GM12878 (cell line): ENCODE results near the gene USP11. TPM values are rescaled to one million over a fixed set of nuclear protein-coding genes. Genes with fewer than 3 reads are reported as not detected.

Experiments used
- ATAC-seq: fragments of 200-7000 bp; cut with Tn5 transposase; 3 replicates; pipeline ENCODE4 v1.9.1; 2020; ENCODE audit warnings: mild to moderate bottlenecking, moderate library complexity
- BruUV-seq: library from RNA; stranded (reverse); fragments of 400-500 nt; replicated peaks from 2 replicates; lab custom pipeline; 2021; lab: Mats Ljungman, UMichigan
- CTCF ChIA-PET: fragments of 300-600 bp; sonication (Branson Sonifier 250); formaldehyde crosslinking; extraction: SDS; loops from one replicate; lab custom pipeline; 2021; ENCODE audit warnings: inconsistent platforms; lab: Yijun Ruan, JAX
- POLR2A ChIA-PET: fragments of 350-600 bp; formaldehyde crosslinking; extraction: SDS; loops from one replicate; lab custom pipeline; 2021; ENCODE audit warnings: inconsistent platforms; lab: Charles Lee
- RAD21 ChIA-PET: fragments of 300-600 bp; sonication (Branson Sonifier 250); formaldehyde crosslinking; loops from one replicate; lab custom pipeline; 2023; ENCODE audit warnings: antibody characterized with exemption; ENCODE audit not compliant: unreplicated experiment; lab: Charles Lee
- SMC1A ChIA-PET: fragments of 300-600 bp; sonication (Branson Sonifier 250); formaldehyde crosslinking; loops from one replicate; lab custom pipeline; 2023; ENCODE audit not compliant: unreplicated experiment, uncharacterized antibody; lab: Charles Lee
- DNase-seq: peaks from one replicate; pipeline ENCODE4 v3.0.0-alpha.2; 2011; ENCODE audit warnings: low read depth, low spot score
- FAIRE-seq: peaks from 3 replicates; lab custom pipeline; 2011; peaks lifted over from hg19 to GRCh38; lab: Jason Lieb, UNC
- H2AFZ ChIP-seq: 2 replicates; pipeline ENCODE4 v1.6.0; 2011; ENCODE audit warnings: low read depth, low read length, control low read depth; ENCODE audit not compliant: control insufficient read depth
- H3K27ac ChIP-seq: 2 replicates; pipeline ENCODE4 v1.5.1; 2011; ENCODE audit warnings: control low read depth; ENCODE audit not compliant: control insufficient read depth, insufficient read depth
- H3K27me3 ChIP-seq, 2 experiments: replicated peaks in 1 of 2; 2 replicates each; pipeline versions ENCODE4 v1.6.0 to v1.6.1; 2011; ENCODE audit warnings: low read length in 1 of 2; ENCODE audit not compliant: control insufficient read depth in 2 of 2, insufficient read depth in 2 of 2
- H3K36me3 ChIP-seq, 2 experiments: 2 replicates each; pipeline ENCODE4 v1.5.1; 2011; ENCODE audit warnings: low read length in 1 of 2; ENCODE audit not compliant: control insufficient read depth in 2 of 2, insufficient read depth in 2 of 2
- H3K4me1 ChIP-seq: 2 replicates; pipeline ENCODE4 v1.6.1; 2011; ENCODE audit warnings: mild to moderate bottlenecking, low read length, moderate library complexity, mixed read lengths; ENCODE audit not compliant: control insufficient read depth, insufficient read depth
- H3K4me2 ChIP-seq: 2 replicates; pipeline ENCODE4 v1.6.0; 2011; ENCODE audit warnings: control low read depth; ENCODE audit not compliant: control insufficient read depth, insufficient read depth
- H3K4me3 ChIP-seq: fragments of 200-600 bp; sonication (generic); 2 replicates; pipeline ENCODE4 v1.5.1; 2016
- H3K79me2 ChIP-seq: 2 replicates; pipeline ENCODE4 v1.6.0; 2011; ENCODE audit warnings: low read length; ENCODE audit not compliant: control insufficient read depth, insufficient read depth
- H3K9ac ChIP-seq: 2 replicates; pipeline ENCODE4 v1.8.0; 2011; ENCODE audit warnings: low read length, control low read depth, mixed read lengths; ENCODE audit not compliant: control insufficient read depth, insufficient read depth
- H3K9me3 ChIP-seq: replicated peaks from 3 replicates; pipeline ENCODE4 v1.5.1; 2011; ENCODE audit warnings: mild to moderate bottlenecking, low read length; ENCODE audit not compliant: control insufficient read depth, insufficient read depth
- H4K20me1 ChIP-seq: 2 replicates; pipeline ENCODE4 v1.6.0; 2011; ENCODE audit not compliant: control insufficient read depth, insufficient read depth
- BCL3 ChIP-seq: IDR thresholded peaks from 2 replicates; pipeline ENCODE4 v1.6.1; 2011; ENCODE audit warnings: borderline replicate concordance, low read depth, mild to moderate bottlenecking, moderate library complexity, low read length; ENCODE audit not compliant: insufficient read depth, poor library complexity, severe bottlenecking
- CBX5 ChIP-seq: sonication (generic); IDR thresholded peaks from 2 replicates; pipeline ENCODE4 v1.6.1; 2016; ENCODE audit warnings: low read depth, moderate library complexity, mild to moderate bottlenecking, inconsistent platforms
- CHD4 ChIP-seq: fragments of 200-600 bp; sonication (generic); IDR thresholded peaks from 2 replicates; pipeline ENCODE4 v1.6.1; 2016; ENCODE audit warnings: mild to moderate bottlenecking
- ETV6 ChIP-seq, 2 experiments: fragments of 450-650 bp in 1 of 2; IDR thresholded peaks in 1 of 2; conservative IDR thresholded peaks in 1 of 2; 2 replicates each; pipeline ENCODE4 v1.6.1; 2014; ENCODE audit warnings: antibody characterized with exemption in 1 of 2, borderline replicate concordance in 1 of 2, low read depth in 1 of 2, mild to moderate bottlenecking in 1 of 2, moderate library complexity in 1 of 2
- MEF2B ChIP-seq: fragments of 450-650 bp; IDR thresholded peaks from 2 replicates; pipeline ENCODE4 v1.6.1; 2018; ENCODE audit warnings: mild to moderate bottlenecking, moderate library complexity; ENCODE audit not compliant: partially characterized antibody, poor library complexity, severe bottlenecking
- MTA2 ChIP-seq: fragments of 450-650 bp; IDR thresholded peaks from 2 replicates; pipeline ENCODE4 v1.6.1; 2016; ENCODE audit warnings: low read depth, mild to moderate bottlenecking, moderate library complexity
- MXI1 ChIP-seq: fragments of 150-350 bp; IDR thresholded peaks from 2 replicates; pipeline ENCODE4 v1.6.1; 2011; ENCODE audit warnings: low read depth, mild to moderate bottlenecking, inconsistent platforms, low read length, improper control_type of control experiment
- NR2C1 ChIP-seq: fragments of 450-650 bp; IDR thresholded peaks from 2 replicates; pipeline ENCODE4 v1.6.1; 2017; ENCODE audit warnings: antibody characterized with exemption, mild to moderate bottlenecking, moderate library complexity
- NR2C2 ChIP-seq: IDR thresholded peaks from 2 replicates; pipeline ENCODE4 v1.6.1; 2011; ENCODE audit warnings: borderline replicate concordance, low read depth; ENCODE audit not compliant: control insufficient read depth, insufficient read length
- PML ChIP-seq: IDR thresholded peaks from 2 replicates; pipeline ENCODE4 v1.6.1; 2012; ENCODE audit warnings: low read length, inconsistent platforms
- REST ChIP-seq: IDR thresholded peaks from 2 replicates; pipeline ENCODE4 v1.6.1; 2012; ENCODE audit warnings: mild to moderate bottlenecking, low read depth, low read length
- SREBF1 ChIP-seq: IDR thresholded peaks from 2 replicates; pipeline ENCODE4 v1.6.1; 2012; ENCODE audit warnings: mild to moderate bottlenecking, low read length
- TCF12 ChIP-seq: IDR thresholded peaks from 2 replicates; pipeline ENCODE4 v1.6.1; 2011; ENCODE audit warnings: low read depth, mild to moderate bottlenecking, low read length
- USF2 ChIP-seq: IDR thresholded peaks from 2 replicates; pipeline ENCODE4 v1.6.1; 2011; ENCODE audit warnings: low read depth, low read length, improper control_type of control experiment, borderline replicate concordance
- ZBED1 ChIP-seq: IDR thresholded peaks from 2 replicates; pipeline ENCODE4 v1.6.1; 2016; ENCODE audit warnings: borderline replicate concordance
- ZNF622 ChIP-seq: fragments of 450-650 bp; IDR thresholded peaks from 2 replicates; pipeline ENCODE4 v1.6.1; 2017; ENCODE audit warnings: mild to moderate bottlenecking, inconsistent platforms
- ZZZ3 ChIP-seq: IDR thresholded peaks from 2 replicates; pipeline ENCODE4 v1.6.1; 2011; ENCODE audit warnings: low read depth; ENCODE audit not compliant: control insufficient read depth, insufficient read length
- WGBS: methylation state at CpG from one replicate; pipeline ENCODE4 v1.1.6; 2016; ENCODE audit warnings: low lambda C conversion rate; ENCODE audit not compliant: insufficient replicate concordance, insufficient coverage; ENCODE audit errors: missing lambda C conversion rate; 5-methylcytosine and 5-hydroxymethylcytosine counted together
- in situ Hi-C: fragments of 300-500 bp; cut with MboI; formaldehyde crosslinking; loops from 9 replicates; pipeline ENCODE4 v1.14.3; 2018; ENCODE audit warnings: mixed read lengths
- intact Hi-C: fragments of 100-400 bp; cut with micrococcal nuclease; formaldehyde crosslinking; loops from one replicate; pipeline ENCODE4 v1.14.2; 2022; ENCODE audit not compliant: unreplicated experiment
- polyA plus RNA-seq, 11 experiments: library from polyadenylated mRNA; depleted of rRNA in 4 of 11; unstranded in 6 of 11; stranded (reverse) in 5 of 11; fragments of >200 nt; fragmentation: Nextera tagmentation in 4 of 11; fragmentation: Illumina TruSeq in 1 of 11; extraction: Ambion mirVana in 4 of 11; extraction: Trizol in 1 of 11; gene quantifications; 1 replicate in 1 of 11; 2 replicates in 10 of 11; pipeline versions ENCODE4 v1.2.1 to v1.2.3, GENCODE V29; 2011 to 2016; ENCODE audit warnings: inconsistent platforms in 2 of 11, missing spikeins in 2 of 11, low read depth in 1 of 11
- total RNA-seq, 4 experiments: library from RNA; depleted of rRNA in 3 of 4; stranded (reverse); fragments of >200 nt in 3 of 4; fragmentation: Illumina TruSeq in 1 of 4; extraction: Trizol in 1 of 4; gene quantifications; 2 replicates each; pipeline versions ENCODE4 v1.2.1 to v1.2.3, GENCODE V29; 2013 to 2021

The USP11 gene
- total and polyA plus RNA-seq, 10 of the 15 experiments (the other 5 are each of a cell fraction or from before 2014, with no cell fraction given): 3.3 to 44.0 (median 20.9) TPM

- TF ChIP-seq MXI1: no peak
- TF ChIP-seq REST: no peak
- no peak for TF ChIP-seq NR2C2
Measured at GRCh38 chrX:47239898-47240545, 7.2 kb downstream of the USP11 start (continued).

GRCh38 chrX:47240619-47241018 is 7.8 kb downstream of the USP11 start:
- Histone ChIP-seq H3K27me3 (no peaks in the 10 kb centered on the region), H4K20me1 (no peaks in the 10 kb centered on the region), H3K9ac (no peak overlapping the region), H3K4me2 (no peak overlapping the region), H3K4me3 (no peak overlapping the region), H3K9me3 (no peaks in the 10 kb centered on the region), H3K79me2 (peaks cover 4% of the 10 kb centered on the region), H3K27ac (no peak overlapping the region), H2AFZ (no peak overlapping the region), H3K4me1 (no peaks in the 10 kb centered on the region), H3K36me3 (no peaks in the 10 kb centered on the region; a peak in 3 of 4 replicates)
- RAD21 ChIA-PET: no interaction called here
- ATAC-seq (no peak), FAIRE-seq (no peak), DNase-seq (no peak)
- intact Hi-C loops: no loop called here
- POLR2A ChIA-PET: no interaction called here
- SMC1A ChIA-PET: no interaction called here
- BruUV-seq: no TSS peak
- in situ Hi-C loops: no loop called here
- TF ChIP-seq MEF2B (no peak), ETV6 (conservative IDR thresholded peaks at IDR 0.05 in 1 of 2, IDR thresholded peaks at IDR 0.05 in 1 of 2; ENCODE audit: borderline replicate concordance in 1 of 2, low read depth in 1 of 2) (no peak), BCL3 (no peak), PML (no peak), SREBF1 (no peak), CBX5 (no peak), CHD4 (no peak), MTA2 (no peak), ZNF622 (no peak), TCF12 (no peak), ZBED1 (no peak), NR2C1 (no peak), USF2 (no peak), ZZZ3 (no peak)
- CTCF ChIA-PET: interaction anchor here (0.9 to 1.0 kb wide), 2 partner anchors 39 to 514 kb away, joined by 3 read pairs; no protein-coding TSS in a partner anchor
- WGBS: 87% methylated on average over 7 of the region's 7 CpGs
